ENCODE results near the gene PIP4K2A. TPM values are rescaled to one million over a fixed set of nuclear protein-coding genes. Genes with fewer than 3 reads are reported as not detected.

PIP4K2A gene
- total RNA-seq, 3 donors from 2014 or later (not counting 1 experiment from before 2014, with no cell fraction given) = 311 to 423 (median 405) TPM

- no peaks in the 10 kb centered on the region for H3K9me3 Mint-ChIP-seq
- no peaks in the 10 kb centered on the region for H3K9me3 ChIP-seq (ENCODE audit: control insufficient read depth, insufficient read depth, low read length)
- no peaks in the 10 kb centered on the region for H3K27me3 Mint-ChIP-seq (ENCODE audit: low read depth in 2 of 2)
- H3K36me3 ChIP-seq (ENCODE audit: control insufficient read depth, insufficient read depth, low read length) = peaks cover 3% of the 10 kb centered on the region
- H3K27ac ChIP-seq (ENCODE audit: low read length) = peak overlapping the region; percentile 97
- H3K4me3 Mint-ChIP-seq = peak overlapping the region; percentile 46
- no peak overlapping the region for H3K4me3 ChIP-seq (ENCODE audit: low read length)
- H3K36me3 Mint-ChIP-seq = no peaks in the 10 kb centered on the region
- DNase-seq (no peak), ATAC-seq (no peak)
- WGBS (ENCODE audit: insufficient coverage) = 39% methylated on average over 4 of the region's 4 CpGs
- H3K4me1 ChIP-seq (ENCODE audit: control insufficient read depth, insufficient read depth, low read length) = peaks cover 69% of the 10 kb centered on the region
- TF ChIP-seq CTCF (IDR thresholded peaks at IDR 0.05) = no peak
- no peaks in the 10 kb centered on the region for H3K27me3 ChIP-seq (ENCODE audit: control insufficient read depth, insufficient read depth, low read length)
- H3K4me1 Mint-ChIP-seq = peaks cover 89 to 90% of the 10 kb centered on the region in 2 donors
- H3K27ac Mint-ChIP-seq = peak overlapping the region; percentile 99
- intact Hi-C loops (cut with micrococcal nuclease) = no loop called here
Measured at GRCh38 chr10:22637491-22637890, 76.9 kb downstream of the PIP4K2A start.

GRCh38 chr10:22635650-22636049 is 78.7 kb downstream of the PIP4K2A start:
- Histone ChIP-seq H3K36me3 (ENCODE audit: control insufficient read depth, insufficient read depth, low read length) (peaks cover 3% of the 10 kb centered on the region), H3K4me3 (ENCODE audit: low read length) (no peak overlapping the region), H3K9me3 (ENCODE audit: control insufficient read depth, insufficient read depth, low read length) (no peaks in the 10 kb centered on the region), H3K4me1 (ENCODE audit: control insufficient read depth, insufficient read depth, low read length) (peaks cover 72% of the 10 kb centered on the region), H3K27me3 (ENCODE audit: control insufficient read depth, insufficient read depth, low read length) (no peaks in the 10 kb centered on the region), H3K27ac (ENCODE audit: low read length) (peak overlapping the region; percentile 97)
- no peak for TF ChIP-seq CTCF (IDR thresholded peaks at IDR 0.05)
- peak overlapping the region; percentile 99 for H3K27ac Mint-ChIP-seq
- H3K4me1 Mint-ChIP-seq = peaks cover 90 to 93% of the 10 kb centered on the region in 2 donors
- H3K27me3 Mint-ChIP-seq (ENCODE audit: low read depth in 2 of 2) = no peaks in the 10 kb centered on the region
- intact Hi-C loops (cut with micrococcal nuclease) = loop anchor here (1.0 to 2.0 kb wide), 3 partner anchors 10 to 47 kb away; no protein-coding TSS in a partner anchor
- no peak for ATAC-seq
- no peaks in the 10 kb centered on the region for H3K9me3 Mint-ChIP-seq
- DNase-seq = no peak
- H3K36me3 Mint-ChIP-seq = no peaks in the 10 kb centered on the region
- WGBS (ENCODE audit: insufficient coverage) = 50% methylated on average over 10 of the region's 10 CpGs
- peak overlapping the region; percentile 90 for H3K4me3 Mint-ChIP-seq

GRCh38 chr10:22634606-22635459 is 79.5 kb downstream of the PIP4K2A start:
- DNase-seq = no peak
- Histone ChIP-seq H3K4me3 (ENCODE audit: low read length) (no peak overlapping the region), H3K36me3 (ENCODE audit: control insufficient read depth, insufficient read depth, low read length) (peaks cover 3% of the 10 kb centered on the region), H3K9me3 (ENCODE audit: control insufficient read depth, insufficient read depth, low read length) (no peaks in the 10 kb centered on the region), H3K27ac (ENCODE audit: low read length) (peak overlapping the region; percentile 97), H3K4me1 (ENCODE audit: control insufficient read depth, insufficient read depth, low read length) (peaks cover 72% of the 10 kb centered on the region), H3K27me3 (ENCODE audit: control insufficient read depth, insufficient read depth, low read length) (no peaks in the 10 kb centered on the region)
- Mint-ChIP-seq H3K4me3 (peak overlapping the region; percentile 90), H3K27ac (peak overlapping the region; percentile 99), H3K9me3 (no peaks in the 10 kb centered on the region), H3K4me1 (peaks cover 94 to 97% of the 10 kb centered on the region in 2 donors), H3K36me3 (no peaks in the 10 kb centered on the region), H3K27me3 (ENCODE audit: low read depth in 2 of 2) (no peaks in the 10 kb centered on the region)
- TF ChIP-seq CTCF (IDR thresholded peaks at IDR 0.05) = no peak
- peak in 2 of 3 donors; percentile 5 to 10 for ATAC-seq
- WGBS (ENCODE audit: insufficient coverage) = 28% methylated on average over 3 of the region's 4 CpGs
- intact Hi-C loops (cut with micrococcal nuclease) = loop anchor here (1.0 to 5.0 kb wide), 6 partner anchors 10 to 63 kb away; no protein-coding TSS in a partner anchor

All from natural killer cell (primary cell).